ENCODE measurements around the gene TF. TPM values are rescaled to one million over a fixed set of nuclear protein-coding genes. Genes with fewer than 3 reads are reported as not detected.

TF gene
- polyA plus RNA-seq, 1 of the 3 experiments (the other 2 are of a cell fraction), result 0.08 TPM

- no peak for TF ChIP-seq GABPA (IDR thresholded peaks at IDR 0.05; ENCODE audit: low read depth)
- no peak for TF ChIP-seq TCF12 (IDR thresholded peaks at IDR 0.05)
- TF ChIP-seq RFX5 (IDR thresholded peaks at IDR 0.05; ENCODE audit: low read length), result no peak
- TF ChIP-seq PBX3 (IDR thresholded peaks at IDR 0.05), result no peak
- TF ChIP-seq POLR2AphosphoS5 (IDR thresholded peaks at IDR 0.05; ENCODE audit: low read depth, low read length), result no peak
- TF ChIP-seq TAF1 (IDR thresholded peaks at IDR 0.05; ENCODE audit: borderline replicate concordance, low read depth, low read length), result no peak
- TF ChIP-seq SIN3A (IDR thresholded peaks at IDR 0.05; ENCODE audit: borderline replicate concordance, low read depth, low read length), result no peak
- no peak for TF ChIP-seq MAX (IDR thresholded peaks at IDR 0.05; ENCODE audit: low read depth)
These were observed 66.7 kb downstream of the TF start (continued) for GRCh38 chr3:133812872-133813271.

GRCh38 chr3:133815386-133815785 lies 69.2 kb downstream of the TF start:
- Histone ChIP-seq H3K4me3 (ENCODE audit: low read depth in 2 of 2, low read length in 1 of 2) (no peak overlapping the region), H3K4me1 (ENCODE audit: control insufficient read depth in 1 of 2, insufficient read depth in 2 of 2, low read depth in 1 of 2, low read length in 1 of 2) (no peaks in the 10 kb centered on the region), H3K79me2 (ENCODE audit: insufficient read depth) (no peaks in the 10 kb centered on the region), H3K9me2 (no peaks in the 10 kb centered on the region), H3K9ac (no peak overlapping the region), H3K27ac (ENCODE audit: low read depth in 2 of 2, low read length in 1 of 2) (no peak overlapping the region), H3F3A (replicated peaks; ENCODE audit: insufficient read depth) (peaks cover 6% of the 10 kb centered on the region), H3K36me3 (replicated peaks in 1 of 2; ENCODE audit: control insufficient read depth in 1 of 2, insufficient read depth in 2 of 2, low read length in 1 of 2) (peaks cover 61 to 82% of the 10 kb centered on the region in 2 experiments), H2AFZ (ENCODE audit: low read depth) (no peak overlapping the region), H3K9me3 (no peaks in the 10 kb centered on the region), H3K4me2 (no peak overlapping the region), H3K27me3 (ENCODE audit: insufficient read depth) (no peaks in the 10 kb centered on the region), H4K20me1 (ENCODE audit: insufficient read depth) (0 out of 2 replicates have a peak, but pooled peaks cover 3% of the 10 kb centered on the region)
- 84% methylated on average over 2 of the region's 2 CpGs for WGBS (ENCODE audit: low lambda C conversion rate)
- ChIA-PET CTCF (interaction anchor here (0.6 to 1.0 kb wide), 2 partner anchors 93 to 397 kb away, joined by 3 to 4 read pairs; no protein-coding TSS in a partner anchor), POLR2A (no interaction called here)
- DNase-seq, result no peak
- TF ChIP-seq TCF12 (IDR thresholded peaks at IDR 0.05) (no peak), PBX3 (IDR thresholded peaks at IDR 0.05) (no peak), CTCF (IDR thresholded peaks at IDR 0.05) (no peak), RFX5 (IDR thresholded peaks at IDR 0.05; ENCODE audit: low read length) (no peak), MAX (IDR thresholded peaks at IDR 0.05; ENCODE audit: low read depth) (no peak), RXRA (IDR thresholded peaks at IDR 0.05; ENCODE audit: borderline replicate concordance, low read depth) (no peak), FOSL2 (IDR thresholded peaks at IDR 0.05; ENCODE audit: borderline replicate concordance, low read depth) (no peak), EZH2phosphoT487 (IDR thresholded peaks at IDR 0.05; ENCODE audit: borderline replicate concordance, low read depth) (no peak), SIN3A (IDR thresholded peaks at IDR 0.05; ENCODE audit: borderline replicate concordance, low read depth, low read length) (no peak), USF2 (IDR thresholded peaks at IDR 0.05; ENCODE audit: borderline replicate concordance, low read depth, low read length) (no peak), CHD2 (IDR thresholded peaks at IDR 0.05; ENCODE audit: low read length, partially characterized antibody) (no peak), POLR2AphosphoS5 (IDR thresholded peaks at IDR 0.05; ENCODE audit: low read depth, low read length) (no peak), RCOR1 (IDR thresholded peaks at IDR 0.05; ENCODE audit: low read length) (no peak), USF1 (IDR thresholded peaks at IDR 0.05; ENCODE audit: borderline replicate concordance, low read depth) (no peak), NRF1 (IDR thresholded peaks at IDR 0.05; ENCODE audit: low read depth, low read length) (no peak), RAD21 (IDR thresholded peaks at IDR 0.05; ENCODE audit: low read length) (no peak)
